ENCODE measurements around the gene PLA2G4D. TPM values are rescaled to one million over a fixed set of nuclear protein-coding genes. Genes with fewer than 3 reads are reported as not detected.

PLA2G4D gene
- total RNA-seq, 2 experiments from 2014 or later, result not detected

DNA sequence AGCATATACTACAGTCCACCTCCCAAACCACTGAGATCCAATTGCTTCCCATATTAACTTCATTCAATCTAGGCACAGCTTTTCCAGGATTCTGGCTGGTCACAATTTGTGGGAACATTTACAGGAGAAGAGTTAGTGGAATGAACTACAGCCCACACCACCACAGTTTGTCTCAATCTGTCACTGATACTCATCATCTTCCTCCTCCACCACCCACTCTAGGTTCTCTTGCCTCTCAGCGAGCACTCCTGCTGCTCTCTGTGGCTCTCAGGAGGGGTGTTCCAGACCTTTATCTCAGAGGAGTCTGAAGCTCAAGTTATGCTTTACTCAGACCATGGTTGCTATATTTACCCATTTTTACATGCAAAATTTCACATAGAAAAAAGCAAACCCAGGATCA is 25.9 kb upstream of the PLA2G4D start:
- Mint-ChIP-seq H3K27ac (no peak overlapping the region), H3K27me3 (ENCODE audit: low read depth) (no peaks in the 10 kb centered on the region), H3K36me3 (ENCODE audit: low read depth) (no peaks in the 10 kb centered on the region), H3K4me1 (ENCODE audit: low read depth) (peaks cover 4% of the 10 kb centered on the region), H3K9me3 (no peaks in the 10 kb centered on the region), H3K4me3 (no peak overlapping the region)
- no peak for DNase-seq
- CTCF ChIA-PET, result interaction anchor here (0.9 to 1.1 kb wide), 4 partner anchors 11 to 40 kb away, joined by 3 to 5 read pairs (median 3); no protein-coding TSS in a partner anchor
- intact Hi-C loops (cut with micrococcal nuclease), result no loop called here

DNA sequence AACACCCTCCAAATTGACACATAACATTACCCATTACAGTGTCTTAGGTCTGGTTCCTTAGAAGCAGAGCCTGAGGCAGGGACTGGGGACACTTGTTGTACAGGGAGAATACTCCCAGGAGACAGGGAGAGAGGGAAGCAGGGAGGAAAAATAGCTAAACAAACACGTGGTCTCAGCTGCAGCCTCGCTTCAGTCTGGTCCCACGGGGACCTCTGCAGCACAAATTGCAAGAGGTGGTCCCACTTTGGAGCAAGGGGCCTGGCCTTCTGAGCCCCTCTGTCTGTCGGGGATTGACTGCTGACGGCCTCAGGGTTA is 25.0 kb upstream of the PLA2G4D start:
- H3K27ac Mint-ChIP-seq, result no peak overlapping the region
- H3K9me3 Mint-ChIP-seq, result no peaks in the 10 kb centered on the region
- no peaks in the 10 kb centered on the region for H3K36me3 Mint-ChIP-seq (ENCODE audit: low read depth)

DNA sequence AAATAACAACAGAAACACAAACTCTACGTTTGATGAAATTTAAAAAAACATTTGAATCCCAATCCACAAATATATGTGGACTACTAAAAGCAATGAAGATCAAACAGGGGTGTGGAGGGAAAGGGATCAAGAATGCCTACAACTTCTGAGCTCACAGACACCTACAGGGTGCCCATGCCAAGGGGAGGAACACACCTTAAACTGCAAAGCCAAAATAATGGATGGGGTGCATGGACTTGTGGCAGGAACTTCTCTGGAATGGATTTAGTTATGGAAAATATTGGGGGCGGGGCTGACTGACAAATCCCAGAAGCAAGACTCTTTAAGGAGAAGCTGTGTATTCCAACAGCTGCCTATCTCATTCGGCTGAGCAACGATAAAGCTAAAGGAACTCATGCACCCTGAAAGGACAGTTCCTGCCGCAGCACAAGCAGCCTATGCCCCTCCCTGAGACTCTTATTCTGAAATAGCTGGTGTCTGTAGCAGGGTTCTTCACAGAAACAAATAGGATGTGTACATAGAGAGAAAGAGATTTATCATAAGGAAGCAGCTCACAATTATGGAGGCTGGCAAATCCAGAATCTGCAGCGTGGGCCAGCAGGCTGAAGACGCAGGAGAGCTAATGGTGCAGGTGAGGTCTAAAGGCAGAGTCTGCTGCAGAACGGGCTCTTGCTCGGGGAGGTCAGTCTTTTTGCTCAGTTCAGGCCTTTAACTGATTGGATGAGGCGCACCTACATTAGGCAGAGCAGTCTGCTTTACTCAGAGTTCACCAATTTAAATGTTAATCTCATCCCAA is 24.5 kb upstream of the PLA2G4D start:
- Mint-ChIP-seq H3K9me3 (no peaks in the 10 kb centered on the region), H3K4me3 (no peak overlapping the region), H3K27ac (no peak overlapping the region), H3K27me3 (ENCODE audit: low read depth) (no peaks in the 10 kb centered on the region), H3K36me3 (ENCODE audit: low read depth) (no peaks in the 10 kb centered on the region), H3K4me1 (ENCODE audit: low read depth) (peaks cover 4% of the 10 kb centered on the region)
- intact Hi-C loops (cut with micrococcal nuclease), result no loop called here
- CTCF ChIA-PET, result interaction anchor here (1.0 to 1.9 kb wide), 3 partner anchors 13 to 133 kb away, joined by 3 to 7 read pairs (median 5); no protein-coding TSS in a partner anchor
- no peak for DNase-seq

More for the DNA sequence above, 25.0 kb upstream of the PLA2G4D start:
- no peaks in the 10 kb centered on the region for H3K27me3 Mint-ChIP-seq (ENCODE audit: low read depth)
- CTCF ChIA-PET, result interaction anchor here (1.0 to 1.9 kb wide), 4 partner anchors 12 to 134 kb away, joined by 3 to 7 read pairs (median 4); no protein-coding TSS in a partner anchor
- no peak for DNase-seq
- peaks cover 4% of the 10 kb centered on the region for H3K4me1 Mint-ChIP-seq (ENCODE audit: low read depth)
- intact Hi-C loops (cut with micrococcal nuclease), result no loop called here
- no peak overlapping the region for H3K4me3 Mint-ChIP-seq

DNA sequence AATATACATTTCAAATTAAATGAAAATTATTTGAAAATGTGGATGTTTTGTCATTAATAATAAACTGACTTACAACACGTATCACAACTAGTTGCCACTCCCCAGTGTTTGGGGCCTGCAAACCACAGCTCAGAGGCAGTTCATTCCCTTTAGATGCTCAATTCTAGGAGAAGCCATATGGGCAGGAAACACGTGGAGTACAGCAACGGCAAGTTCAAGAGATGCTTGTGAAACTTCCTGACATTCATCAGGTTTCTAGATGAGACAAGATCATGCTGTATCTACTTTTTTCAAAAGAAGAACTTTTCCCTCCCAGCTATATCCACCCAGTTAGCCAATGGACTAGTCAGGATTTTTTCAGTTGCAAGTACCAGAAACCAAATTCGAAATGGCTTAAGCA is 17.6 kb upstream of the PLA2G4D start:
- H3K9me3 Mint-ChIP-seq, result peaks cover 3% of the 10 kb centered on the region
- intact Hi-C loops (cut with micrococcal nuclease), result no loop called here
- DNase-seq, result no peak
- no peak overlapping the region for H3K4me3 Mint-ChIP-seq
- no peaks in the 10 kb centered on the region for H3K36me3 Mint-ChIP-seq (ENCODE audit: low read depth)
- H3K27me3 Mint-ChIP-seq (ENCODE audit: low read depth), result peaks cover 15% of the 10 kb centered on the region
- CTCF ChIA-PET, result interaction anchor here (1.0 kb wide), 1 partner anchor 29 kb away, joined by 3 read pairs; no protein-coding TSS in a partner anchor
- H3K4me1 Mint-ChIP-seq (ENCODE audit: low read depth), result peaks cover 19% of the 10 kb centered on the region
- no peak overlapping the region for H3K27ac Mint-ChIP-seq

DNA sequence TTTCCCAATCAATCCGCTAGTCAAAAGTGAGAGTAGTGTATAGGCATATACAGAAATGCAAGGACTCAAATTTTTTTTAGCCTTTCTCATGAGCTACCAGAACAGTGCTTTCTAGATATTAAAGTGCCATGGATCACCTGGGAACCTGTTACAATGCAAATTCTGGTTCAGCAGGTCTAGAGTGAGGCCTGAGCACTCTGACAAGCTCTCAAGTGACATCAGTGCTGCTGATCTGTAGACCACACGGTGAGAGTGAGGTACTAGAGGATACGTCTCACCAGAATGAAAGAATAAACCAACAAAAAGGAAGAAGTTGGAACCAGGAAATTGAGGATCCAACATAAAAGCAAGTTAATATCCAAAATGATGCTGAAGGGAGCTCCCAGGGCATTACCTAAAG is 16.0 kb upstream of the PLA2G4D start:
- Mint-ChIP-seq H3K4me1 (ENCODE audit: low read depth) (peaks cover 22% of the 10 kb centered on the region), H3K9me3 (peaks cover 3% of the 10 kb centered on the region), H3K36me3 (ENCODE audit: low read depth) (no peaks in the 10 kb centered on the region), H3K27me3 (ENCODE audit: low read depth) (peaks cover 18% of the 10 kb centered on the region), H3K4me3 (no peak overlapping the region), H3K27ac (no peak overlapping the region)
- no peak for DNase-seq
- intact Hi-C loops (cut with micrococcal nuclease), result no loop called here
- CTCF ChIA-PET, result interaction anchor here (0.6 to 0.7 kb wide), 2 partner anchors 260 to 278 kb away, joined by 3 read pairs; no protein-coding TSS in a partner anchor

- no peak overlapping the region for H3K27ac Mint-ChIP-seq
- H3K9me3 Mint-ChIP-seq, result peaks cover 3% of the 10 kb centered on the region
- H3K36me3 Mint-ChIP-seq (ENCODE audit: low read depth), result no peaks in the 10 kb centered on the region
- peaks cover 18% of the 10 kb centered on the region for H3K27me3 Mint-ChIP-seq (ENCODE audit: low read depth)
- no peak overlapping the region for H3K4me3 Mint-ChIP-seq
- intact Hi-C loops (cut with micrococcal nuclease), result no loop called here
- peaks cover 22% of the 10 kb centered on the region for H3K4me1 Mint-ChIP-seq (ENCODE audit: low read depth)
- DNase-seq, result no peak
- CTCF ChIA-PET, result no interaction called here
These were observed 14.4 kb upstream of the PLA2G4D start for GRCh38 chr15:42108806-42109205.

DNA sequence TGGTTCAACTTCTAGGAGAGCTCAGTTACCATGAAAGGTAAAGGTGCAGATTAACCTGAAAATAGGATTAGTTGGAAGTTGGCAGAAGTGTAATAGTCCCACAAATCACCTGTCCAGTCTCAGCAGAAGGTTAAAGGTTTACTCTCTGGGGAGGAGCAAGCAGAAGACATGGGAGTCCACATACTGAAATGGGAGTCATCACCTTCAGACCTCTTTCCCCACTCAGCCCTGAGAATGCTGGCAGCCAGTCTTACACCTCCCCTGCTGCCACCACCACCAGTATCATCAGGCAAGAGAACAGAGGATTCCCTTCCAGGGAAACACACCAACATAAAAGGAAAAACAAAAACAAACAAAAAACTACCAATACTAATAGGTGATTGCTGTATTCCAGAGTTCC is 13.8 kb upstream of the PLA2G4D start:
- H3K4me1 Mint-ChIP-seq (ENCODE audit: low read depth), result peaks cover 22% of the 10 kb centered on the region
- peaks cover 3% of the 10 kb centered on the region for H3K9me3 Mint-ChIP-seq
- no peak overlapping the region for H3K4me3 Mint-ChIP-seq
- no peak overlapping the region for H3K27ac Mint-ChIP-seq
- DNase-seq, result no peak
- CTCF ChIA-PET, result interaction anchor here (0.6 to 1.9 kb wide), 3 partner anchors 25 to 52 kb away, joined by 3 to 12 read pairs (median 4); no protein-coding TSS in a partner anchor
- no peaks in the 10 kb centered on the region for H3K36me3 Mint-ChIP-seq (ENCODE audit: low read depth)
- H3K27me3 Mint-ChIP-seq (ENCODE audit: low read depth), result peaks cover 18% of the 10 kb centered on the region
- intact Hi-C loops (cut with micrococcal nuclease), result no loop called here

- H3K36me3 Mint-ChIP-seq (ENCODE audit: low read depth), result no peaks in the 10 kb centered on the region
- intact Hi-C loops (cut with micrococcal nuclease), result loop anchor here (1.0 kb wide), 4 partner anchors 86 to 171 kb away; partner anchors contain the start of genes GANC and TMEM87A
- peaks cover 16% of the 10 kb centered on the region for H3K27me3 Mint-ChIP-seq (ENCODE audit: low read depth)
- peaks cover under 1% of the 10 kb centered on the region for H3K9me3 Mint-ChIP-seq
- peaks cover 22% of the 10 kb centered on the region for H3K4me1 Mint-ChIP-seq (ENCODE audit: low read depth)
- peak; percentile 89 for DNase-seq
- no peak overlapping the region for H3K4me3 Mint-ChIP-seq
- H3K27ac Mint-ChIP-seq, result peak overlapping the region; percentile 22
- CTCF ChIA-PET, result interaction anchor here (1.2 to 1.9 kb wide), 3 partner anchors 9 to 30 kb away, joined by 3 to 12 read pairs (median 5); no protein-coding TSS in a partner anchor
These were observed 13.1 kb upstream of the PLA2G4D start for GRCh38 chr15:42107473-42107872.

DNA sequence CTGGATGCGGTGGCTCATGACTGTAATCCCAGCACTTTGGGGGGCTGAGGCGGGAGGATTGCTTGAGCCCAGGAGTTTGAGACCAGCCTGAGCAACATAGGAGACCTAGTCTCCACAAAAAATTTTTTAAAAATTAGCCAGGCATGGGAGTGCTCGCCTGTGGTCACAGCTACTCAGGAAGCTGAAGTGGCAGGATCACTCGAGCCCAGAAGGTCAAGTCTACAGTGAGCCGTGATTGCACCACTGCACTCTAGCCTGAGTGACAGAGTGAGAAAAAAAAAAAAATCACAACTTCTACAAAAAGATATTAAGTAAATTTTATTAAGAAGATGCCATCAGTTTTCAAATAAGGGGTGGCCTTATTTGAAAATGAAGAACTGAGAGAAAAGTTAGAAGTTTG is 11.9 kb upstream of the PLA2G4D start:
- Mint-ChIP-seq H3K9me3 (no peaks in the 10 kb centered on the region), H3K27me3 (ENCODE audit: low read depth) (peaks cover 14% of the 10 kb centered on the region), H3K4me3 (no peak overlapping the region), H3K4me1 (ENCODE audit: low read depth) (peaks cover 19% of the 10 kb centered on the region), H3K36me3 (ENCODE audit: low read depth) (no peaks in the 10 kb centered on the region), H3K27ac (no peak overlapping the region)
- CTCF ChIA-PET, result interaction anchor here (1.3 kb wide), 1 partner anchor 8 kb away, joined by 5 read pairs; no protein-coding TSS in a partner anchor
- intact Hi-C loops (cut with micrococcal nuclease), result no loop called here
- no peak for DNase-seq

GRCh38 chr15:42104095-42104891 is 9.9 kb upstream of the PLA2G4D start:
- H3K27ac Mint-ChIP-seq, result no peak overlapping the region
- no peaks in the 10 kb centered on the region for H3K9me3 Mint-ChIP-seq
- no peaks in the 10 kb centered on the region for H3K36me3 Mint-ChIP-seq (ENCODE audit: low read depth)
- H3K27me3 Mint-ChIP-seq (ENCODE audit: low read depth), result peaks cover 9% of the 10 kb centered on the region
- no peak overlapping the region for H3K4me3 Mint-ChIP-seq
- CTCF ChIA-PET, result interaction anchor here (0.5 to 0.6 kb wide), 2 partner anchors 111 to 998 kb away, joined by 3 to 4 read pairs; no protein-coding TSS in a partner anchor
- DNase-seq, result no peak
- intact Hi-C loops (cut with micrococcal nuclease), result no loop called here
- peaks cover 19% of the 10 kb centered on the region for H3K4me1 Mint-ChIP-seq (ENCODE audit: low read depth)

GRCh38 chr15:42102646-42103235 is 8.4 kb upstream of the PLA2G4D start:
- CTCF ChIA-PET, result no interaction called here
- no peak overlapping the region for H3K27ac Mint-ChIP-seq
- no peaks in the 10 kb centered on the region for H3K36me3 Mint-ChIP-seq (ENCODE audit: low read depth)
- H3K27me3 Mint-ChIP-seq (ENCODE audit: low read depth), result peaks cover 5% of the 10 kb centered on the region
- H3K4me1 Mint-ChIP-seq (ENCODE audit: low read depth), result peaks cover 9% of the 10 kb centered on the region
- H3K4me3 Mint-ChIP-seq, result no peak overlapping the region
- no peak for DNase-seq
- intact Hi-C loops (cut with micrococcal nuclease), result no loop called here
- H3K9me3 Mint-ChIP-seq, result no peaks in the 10 kb centered on the region

DNA sequence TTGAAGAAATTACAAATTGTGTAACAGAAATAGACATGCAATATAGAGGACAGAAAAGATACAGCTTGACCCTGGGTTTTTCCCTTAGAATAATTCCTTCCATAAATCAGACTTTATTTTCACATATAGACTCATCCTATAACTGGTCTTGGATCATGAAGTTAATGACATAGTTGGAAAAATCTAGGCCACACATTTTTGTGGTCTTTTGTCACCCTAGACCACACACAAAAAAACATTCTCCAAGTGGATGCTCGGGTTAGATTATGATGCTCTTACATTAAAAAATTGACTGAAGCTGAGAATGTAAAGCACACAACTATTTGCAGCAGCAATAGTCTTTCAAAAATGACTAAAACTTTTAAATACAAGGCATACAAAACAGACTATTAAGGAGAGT is 7.5 kb upstream of the PLA2G4D start:
- H3K9me3 Mint-ChIP-seq, result no peaks in the 10 kb centered on the region
- H3K4me3 Mint-ChIP-seq, result no peak overlapping the region
- no peaks in the 10 kb centered on the region for H3K36me3 Mint-ChIP-seq (ENCODE audit: low read depth)
- peaks cover 3% of the 10 kb centered on the region for H3K4me1 Mint-ChIP-seq (ENCODE audit: low read depth)
- DNase-seq, result no peak
- intact Hi-C loops (cut with micrococcal nuclease), result no loop called here
- no peak overlapping the region for H3K27ac Mint-ChIP-seq
- CTCF ChIA-PET, result interaction anchor here (0.6 kb wide), 1 partner anchor 15 kb away, joined by 3 read pairs; no protein-coding TSS in a partner anchor
- H3K27me3 Mint-ChIP-seq (ENCODE audit: low read depth), result peaks cover 3% of the 10 kb centered on the region

Measured in activated naive CD4-positive, alpha-beta T cell treated with anti-CD3 and anti-CD28 coated beads for 36 hours (primary cell).